H1 (cell line): ENCODE measurements around the gene TRIM44.

Experiments
- CTCF ChIP-seq, 3 experiments: IDR thresholded peaks; 1 replicate in 2 of 3; 2 replicates in 1 of 3; pipeline versions ENCODE4 v1.5.1 to v1.6.1; 2011; ENCODE audit warnings: low read length in 3 of 3, mild to moderate bottlenecking in 3 of 3, inconsistent platforms in 2 of 3, low read depth in 1 of 3, moderate library complexity in 1 of 3; ENCODE audit not compliant: insufficient read depth in 1 of 3; ENCODE audit errors: control extremely low read depth in 1 of 3
- POLR2A ChIP-seq, 2 experiments: IDR thresholded peaks; 1 replicate in 1 of 2; 2 replicates in 1 of 2; pipeline ENCODE4 v1.6.1; 2011; ENCODE audit warnings: low read depth in 2 of 2, low read length in 2 of 2, mild to moderate bottlenecking in 2 of 2; ENCODE audit errors: control extremely low read depth in 1 of 2
- POLR2AphosphoS5 ChIP-seq: IDR thresholded peaks from 2 replicates; pipeline ENCODE4 v1.6.1; 2011; ENCODE audit warnings: low read depth, low read length
- RAD21 ChIP-seq, 2 experiments: IDR thresholded peaks in 1 of 2; conservative IDR thresholded peaks in 1 of 2; 2 replicates each; pipeline ENCODE4 v1.6.1; 2011; ENCODE audit warnings: low read depth in 2 of 2, low read length in 2 of 2, improper control_type of control experiment in 1 of 2, inconsistent platforms in 1 of 2, mild to moderate bottlenecking in 1 of 2, moderate library complexity in 1 of 2
- RFX5 ChIP-seq: IDR thresholded peaks from 2 replicates; pipeline ENCODE4 v1.6.1; 2011; ENCODE audit warnings: low read depth, low read length, improper control_type of control experiment, borderline replicate concordance
- TAF1 ChIP-seq: IDR thresholded peaks from 2 replicates; pipeline ENCODE4 v1.6.1; 2011; ENCODE audit warnings: mild to moderate bottlenecking, low read depth, low read length

- TF ChIP-seq POLR2AphosphoS5: no peak
- TF ChIP-seq POLR2A (IDR thresholded peaks at IDR 0.05; ENCODE audit: control extremely low read depth in 1 of 2, low read depth in 2 of 2, low read length in 2 of 2): no peak
- no peak for TF ChIP-seq RFX5
- no peak for TF ChIP-seq TAF1
- no peak for TF ChIP-seq CTCF (IDR thresholded peaks at IDR 0.05; ENCODE audit: control extremely low read depth in 1 of 3, insufficient read depth in 1 of 3, low read depth in 1 of 3, low read length in 3 of 3)
- no peak for TF ChIP-seq RAD21 (IDR thresholded peaks at IDR 0.05 in 1 of 2, conservative IDR thresholded peaks at IDR 0.05 in 1 of 2; ENCODE audit: low read depth in 2 of 2, low read length in 2 of 2)
Measured at GRCh38 chr11:35798423-35798822, 135.8 kb downstream of the TRIM44 start.
